WTC11 (cell line): ENCODE measurements around the gene LARP4B. TPM values are rescaled to one million over a fixed set of nuclear protein-coding genes. Genes with fewer than 3 reads are reported as not detected.

Source experiments
- ATAC-seq: fragments of 200-7000 bp; cut with Tn5 transposase; 2 replicates; pipeline ENCODE4 v1.10.0; 2021; ENCODE audit warnings: mild to moderate bottlenecking, moderate library complexity
- CTCF ChIA-PET: fragments of 300-600 bp; sonication (Branson Sonifier 250); formaldehyde crosslinking; loops from one replicate; lab custom pipeline; 2021; ENCODE audit warnings: antibody characterized with exemption; lab: Charles Lee
- POLR2A ChIA-PET: fragments of 350-600 bp; sonication (Branson Sonifier 250); formaldehyde crosslinking; loops from one replicate; lab custom pipeline; 2021; ENCODE audit warnings: antibody characterized with exemption; lab: Charles Lee
- DNase-seq: peaks from one replicate; pipeline ENCODE4 v3.0.0; 2021; ENCODE audit warnings: low spot score
- H3K27ac Mint-ChIP-seq: 2 replicates; pipeline ENCODE4 v1.8.0; 2021; ENCODE audit warnings: mixed read lengths
- H3K27me3 Mint-ChIP-seq: 2 replicates; pipeline ENCODE4 v1.8.0; 2021; ENCODE audit warnings: low read depth, mild to moderate bottlenecking, moderate library complexity, mixed read lengths
- H3K36me3 Mint-ChIP-seq: 2 replicates; pipeline ENCODE4 v1.8.0; 2021; ENCODE audit warnings: mixed read lengths
- H3K4me1 Mint-ChIP-seq: 2 replicates; pipeline ENCODE4 v1.8.0; 2022; ENCODE audit warnings: mixed read lengths
- H3K4me3 Mint-ChIP-seq: 2 replicates; pipeline ENCODE4 v1.8.0; 2021; ENCODE audit warnings: mild to moderate bottlenecking, moderate library complexity, mixed read lengths
- H3K9me3 Mint-ChIP-seq: 2 replicates; pipeline ENCODE4 v1.8.0; 2021; ENCODE audit warnings: mixed read lengths
- ATF3 ChIP-seq: sonication (generic); formaldehyde crosslinking; conservative IDR thresholded peaks from 2 replicates; pipeline ENCODE4 v1.8.1; 2022; ENCODE audit warnings: mild to moderate bottlenecking, missing genetic modification reagents
- CBFB ChIP-seq: sonication (generic); formaldehyde crosslinking; IDR thresholded peaks from 2 replicates; pipeline ENCODE4 v1.8.1; 2022; ENCODE audit warnings: mild to moderate bottlenecking, low read depth, missing genetic modification reagents
- CTCF ChIP-seq: fragments of 200-600 bp; IDR thresholded peaks from 2 replicates; pipeline ENCODE4 v1.8.0; 2022; ENCODE audit warnings: antibody characterized with exemption
- EMX1 ChIP-seq: fragments of 250-450 bp; sonication (Bioruptor Pico); IDR thresholded peaks from 2 replicates; pipeline ENCODE4 v1.8.0; 2021; ENCODE audit warnings: mild to moderate bottlenecking
- FOXJ3 ChIP-seq: sonication (generic); formaldehyde crosslinking; IDR thresholded peaks from 2 replicates; pipeline ENCODE4 v1.9.0; 2021; ENCODE audit warnings: missing genetic modification reagents, mild to moderate bottlenecking, borderline replicate concordance
- GTF2I ChIP-seq: fragments of 250-450 bp; sonication (Bioruptor Pico); conservative IDR thresholded peaks from 2 replicates; pipeline ENCODE4 v1.4.0; 2021; ENCODE audit warnings: mild to moderate bottlenecking
- HMGA2 ChIP-seq: fragments of 250-450 bp; sonication (Bioruptor Pico); IDR thresholded peaks from 2 replicates; pipeline ENCODE4 v1.4.0; 2021; ENCODE audit warnings: mild to moderate bottlenecking, moderate library complexity
- IRF1 ChIP-seq: sonication (generic); formaldehyde crosslinking; IDR thresholded peaks from 2 replicates; pipeline ENCODE4 v1.8.0; 2023; ENCODE audit warnings: missing genetic modification reagents
- MLX ChIP-seq: sonication (generic); formaldehyde crosslinking; IDR thresholded peaks from 2 replicates; pipeline ENCODE4 v1.8.1; 2023; ENCODE audit warnings: mild to moderate bottlenecking, missing genetic modification reagents, moderate library complexity
- MXD4 ChIP-seq: fragments of 250-450 bp; sonication (Bioruptor Pico); IDR thresholded peaks from 2 replicates; pipeline ENCODE4 v1.8.0; 2021; ENCODE audit warnings: mild to moderate bottlenecking, moderate library complexity, borderline replicate concordance
- NFATC4 ChIP-seq: fragments of 250-450 bp; sonication (Bioruptor Pico); IDR thresholded peaks from 2 replicates; pipeline ENCODE4 v1.9.0; 2021; ENCODE audit warnings: mild to moderate bottlenecking
- NFE2L1 ChIP-seq: sonication (generic); formaldehyde crosslinking; IDR thresholded peaks from 2 replicates; pipeline ENCODE4 v1.8.1; 2023; ENCODE audit warnings: missing genetic modification reagents
- NFYB ChIP-seq: sonication (generic); formaldehyde crosslinking; conservative IDR thresholded peaks from 2 replicates; pipeline ENCODE4 v1.8.0; 2022; ENCODE audit warnings: low read depth, missing genetic modification reagents
- NR1H2 ChIP-seq: sonication (generic); formaldehyde crosslinking; IDR thresholded peaks from 2 replicates; pipeline ENCODE4 v1.9.0; 2021; ENCODE audit warnings: mild to moderate bottlenecking, moderate library complexity, missing genetic modification reagents
- PRRX2 ChIP-seq: fragments of 250-450 bp; sonication (Bioruptor Pico); IDR thresholded peaks from 2 replicates; pipeline ENCODE4 v1.8.0; 2021; ENCODE audit warnings: mild to moderate bottlenecking
- RELA ChIP-seq: sonication (generic); formaldehyde crosslinking; IDR thresholded peaks from 2 replicates; pipeline ENCODE4 v1.8.1; 2022; ENCODE audit warnings: missing genetic modification reagents, mild to moderate bottlenecking, borderline replicate concordance
- USF1 ChIP-seq: sonication (generic); formaldehyde crosslinking; IDR thresholded peaks from 2 replicates; pipeline ENCODE4 v1.8.0; 2022; ENCODE audit warnings: mild to moderate bottlenecking, missing genetic modification reagents
- ZNF121 ChIP-seq: sonication (generic); formaldehyde crosslinking; IDR thresholded peaks from 2 replicates; pipeline ENCODE4 v1.8.0; 2023; ENCODE audit warnings: missing genetic modification reagents
- ZNF138 ChIP-seq: sonication (generic); formaldehyde crosslinking; conservative IDR thresholded peaks from 2 replicates; pipeline ENCODE4 v1.8.1; 2022; ENCODE audit warnings: mild to moderate bottlenecking, moderate library complexity, missing genetic modification reagents
- ZNF281 ChIP-seq: sonication (generic); formaldehyde crosslinking; IDR thresholded peaks from 2 replicates; pipeline ENCODE4 v1.8.0; 2023; ENCODE audit warnings: mild to moderate bottlenecking, missing genetic modification reagents
- ZNF317 ChIP-seq: sonication (generic); formaldehyde crosslinking; IDR thresholded peaks from 2 replicates; pipeline ENCODE4 v1.8.1; 2023; ENCODE audit warnings: low read depth, mild to moderate bottlenecking, moderate library complexity, missing genetic modification reagents, borderline replicate concordance
- total RNA-seq: library from RNA; stranded (reverse); gene quantifications from 3 replicates; pipeline ENCODE4 v1.2.3, GENCODE V29; 2021

LARP4B gene
- total RNA-seq, 1 experiment from 2014 or later, result 87.1 TPM

GRCh38 chr10:972763-973162, 41.3 kb upstream of the LARP4B start:
- Mint-ChIP-seq H3K9me3 (peaks cover 18% of the 10 kb centered on the region), H3K36me3 (peaks cover 10% of the 10 kb centered on the region), H3K27me3 (peaks cover 16% of the 10 kb centered on the region), H3K4me1 (peaks cover 4% of the 10 kb centered on the region), H3K27ac (0 out of 2 replicates have a peak overlapping the region, but pooled peaks have one; percentile 47), H3K4me3 (no peak overlapping the region)
- TF ChIP-seq NFE2L1 (CRISPR knock-in tag) (no peak), EMX1 (CRISPR knock-in tag) (no peak), FOXJ3 (CRISPR knock-in tag) (no peak), MLX (CRISPR knock-in tag) (no peak), NFATC4 (CRISPR knock-in tag) (no peak), GTF2I (CRISPR knock-in tag) (no peak), ZNF138 (no peak), ATF3 (CRISPR knock-in tag) (no peak), USF1 (CRISPR knock-in tag) (no peak), CBFB (CRISPR knock-in tag) (no peak), ZNF281 (CRISPR knock-in tag) (no peak), ZNF317 (no peak), IRF1 (CRISPR knock-in tag) (no peak), ZNF121 (CRISPR knock-in tag) (no peak), NR1H2 (CRISPR knock-in tag) (no peak), RELA (CRISPR knock-in tag) (no peak), CTCF (no peak), HMGA2 (CRISPR knock-in tag) (no peak), MXD4 (CRISPR knock-in tag) (no peak), PRRX2 (CRISPR knock-in tag) (no peak)
- no peak for DNase-seq
- ChIA-PET POLR2A (no interaction called here), CTCF (no interaction called here)
- ATAC-seq, result peak; percentile 41

- H3K27ac Mint-ChIP-seq, result no peak overlapping the region
- H3K9me3 Mint-ChIP-seq, result peaks cover 15% of the 10 kb centered on the region
- H3K4me3 Mint-ChIP-seq, result no peak overlapping the region
- DNase-seq (no peak), ATAC-seq (no peak)
- peaks cover 4% of the 10 kb centered on the region for H3K4me1 Mint-ChIP-seq
- ChIA-PET POLR2A (no interaction called here), CTCF (no interaction called here)
- H3K27me3 Mint-ChIP-seq, result peaks cover 16% of the 10 kb centered on the region
- H3K36me3 Mint-ChIP-seq, result peaks cover 8% of the 10 kb centered on the region
- no peak for TF ChIP-seq NFYB (CRISPR knock-in tag)
Observed at GRCh38 chr10:971613-972012, 40.1 kb upstream of the LARP4B start.
